Upper lobe of left lung (tissue), 6 donors: Measurements from ENCODE around the gene GPC4. TPM values are rescaled to one million over a fixed set of nuclear protein-coding genes. Genes with fewer than 3 reads are reported as not detected.
A peak's percentile ranks its signal among the peaks of the same experiment; 100 is the strongest.

Experiments
- ATAC-seq, 2 donors: fragments of 200-7000 bp; cut with Tn5 transposase; one replicate each; pipeline ENCODE4 v1.9.1; 2022; ENCODE audit warnings: mild to moderate bottlenecking in 2 of 2, moderate library complexity in 2 of 2; ENCODE audit not compliant: low FRiP score in 2 of 2
- DNase-seq, 2 donors: peaks; one replicate each; pipeline ENCODE4 v3.0.0-alpha.2; 2019 to 2020
- H3K27ac ChIP-seq, 4 donors: fragments of 200-600 bp; sonication (generic); one replicate each; pipeline ENCODE4 v1.5.1; 2016 to 2019
- H3K27me3 ChIP-seq, 4 donors: fragments of 200-600 bp; sonication (generic); one replicate each; pipeline ENCODE4 v1.5.1; 2017 to 2019
- H3K36me3 ChIP-seq, 4 donors: fragments of 200-600 bp; sonication (generic); one replicate each; pipeline ENCODE4 v1.5.1; 2016 to 2019
- H3K4me1 ChIP-seq, 4 donors: fragments of 200-600 bp; sonication (generic); one replicate each; pipeline ENCODE4 v1.5.1; 2018 to 2019
- H3K4me3 ChIP-seq, 4 donors: fragments of 200-600 bp; sonication (generic); one replicate each; pipeline ENCODE4 v1.5.1; 2017 to 2019; ENCODE audit warnings: mild to moderate bottlenecking in 2 of 4, moderate library complexity in 1 of 4
- H3K9me3 ChIP-seq, 4 donors: fragments of 200-600 bp; sonication (generic); one replicate each; pipeline ENCODE4 v1.5.1; 2018 to 2019
- CTCF ChIP-seq, 6 experiments: fragments of 450-650 bp in 4 of 6; fragments of 200-600 bp in 2 of 6; sonication (generic) in 2 of 6; IDR thresholded peaks; one replicate each; pipeline ENCODE4 v1.5.1; 2016 to 2019; ENCODE audit warnings: antibody characterized with exemption in 6 of 6
- EP300 ChIP-seq, 4 donors: sonication (generic); formaldehyde crosslinking; IDR thresholded peaks; one replicate each; pipeline ENCODE4 v1.5.1; 2017; ENCODE audit warnings: antibody characterized with exemption in 4 of 4, control low read depth in 2 of 4
- POLR2A ChIP-seq, 4 donors: fragments of 450-650 bp; IDR thresholded peaks; one replicate each; pipeline ENCODE4 v1.5.1; 2016 to 2017; ENCODE audit warnings: antibody characterized with exemption in 4 of 4, mild to moderate bottlenecking in 2 of 4
- POLR2AphosphoS5 ChIP-seq, 2 donors: sonication (generic); formaldehyde crosslinking; IDR thresholded peaks; one replicate each; pipeline ENCODE4 v1.5.1; 2017; ENCODE audit warnings: antibody characterized with exemption in 2 of 2
- WGBS, 2 donors: methylation state at CpG; one replicate each; pipeline ENCODE4 v1.1.5; 2017 to 2018; 5-methylcytosine and 5-hydroxymethylcytosine counted together
- total RNA-seq, 6 donors: library from RNA; depleted of rRNA in 4 of 6; stranded (reverse); fragments of >200 nt in 4 of 6; gene quantifications; one replicate each; pipeline versions ENCODE4 v1.1.0 to v1.2.1, GENCODE V29; 2016 to 2021
- donor health status: DM: no; HTN: no; CAD: no; lungs with moderate emphysema.
- donor health status: DM: no; HTN: yes; CAD: no; lungs with severe emphysema.

GPC4 gene
- total RNA-seq, 6 donors from 2014 or later = 18.5 to 59.2 (median 32.6) TPM

- Histone ChIP-seq H3K9me3 (no peaks in the 10 kb centered on the region), H3K36me3 (no peaks in the 10 kb centered on the region), H3K27me3 (no peaks in the 10 kb centered on the region), H3K27ac (no peak overlapping the region), H3K4me1 (no peaks in the 10 kb centered on the region), H3K4me3 (no peak overlapping the region)
- WGBS, 2 donors = 60 to 62% methylated on average over 2 of the region's 2 CpGs
- TF ChIP-seq POLR2A (IDR thresholded peaks at IDR 0.05) (no peak), POLR2AphosphoS5 (IDR thresholded peaks at IDR 0.05) (no peak), EP300 (IDR thresholded peaks at IDR 0.05) (no peak), CTCF (IDR thresholded peaks at IDR 0.05) (no peak)
- ATAC-seq (no peak), DNase-seq (no peak)
These were observed 147.7 kb downstream of the GPC4 start for GRCh38 chrX:133267621-133268020.

GRCh38 chrX:133265331-133265730 is 150.0 kb downstream of the GPC4 start:
- H3K9me3 ChIP-seq = no peaks in the 10 kb centered on the region
- no peaks in the 10 kb centered on the region for H3K36me3 ChIP-seq
- no peak for ATAC-seq
- peak in 1 of 2 donors; percentile 15 for DNase-seq
- TF ChIP-seq POLR2AphosphoS5 (IDR thresholded peaks at IDR 0.05) (no peak), POLR2A (IDR thresholded peaks at IDR 0.05) (no peak), CTCF (IDR thresholded peaks at IDR 0.05) (no peak), EP300 (IDR thresholded peaks at IDR 0.05) (no peak)
- WGBS, 2 donors = 24 to 51% methylated on average over 11 to 13 of the region's 13 CpGs
- H3K4me1 ChIP-seq = no peaks in the 10 kb centered on the region
- H3K27me3 ChIP-seq = no peaks in the 10 kb centered on the region
- no peak overlapping the region for H3K27ac ChIP-seq
- H3K4me3 ChIP-seq = no peak overlapping the region

- TF ChIP-seq EP300 (IDR thresholded peaks at IDR 0.05) = no peak
- TF ChIP-seq POLR2A (IDR thresholded peaks at IDR 0.05) = no peak
- no peak for TF ChIP-seq POLR2AphosphoS5 (IDR thresholded peaks at IDR 0.05)
- TF ChIP-seq CTCF (IDR thresholded peaks at IDR 0.05) = no peak
- Histone ChIP-seq H3K36me3 (no peaks in the 10 kb centered on the region), H3K27me3 (no peaks in the 10 kb centered on the region), H3K9me3 (no peaks in the 10 kb centered on the region), H3K4me3 (no peak overlapping the region), H3K4me1 (no peaks in the 10 kb centered on the region), H3K27ac (no peak overlapping the region)
- no peak for DNase-seq
- ATAC-seq = no peak
These were observed 156.8 kb downstream of the GPC4 start for GRCh38 chrX:133258481-133258880.

- Histone ChIP-seq H3K36me3 (no peaks in the 10 kb centered on the region), H3K27me3 (no peaks in the 10 kb centered on the region), H3K4me3 (no peak overlapping the region), H3K9me3 (no peaks in the 10 kb centered on the region), H3K27ac (no peak overlapping the region), H3K4me1 (no peaks in the 10 kb centered on the region)
- TF ChIP-seq EP300 (IDR thresholded peaks at IDR 0.05) (no peak), POLR2AphosphoS5 (IDR thresholded peaks at IDR 0.05) (no peak), POLR2A (IDR thresholded peaks at IDR 0.05) (no peak), CTCF (IDR thresholded peaks at IDR 0.05) (no peak)
- DNase-seq (no peak), ATAC-seq (no peak)
- WGBS, 2 donors = 77 to 84% methylated on average over 3 of the region's 3 CpGs
These were observed 160.6 kb downstream of the GPC4 start for GRCh38 chrX:133254666-133255065.

GRCh38 chrX:133251204-133251603 is 164.1 kb downstream of the GPC4 start:
- no peak for TF ChIP-seq EP300 (IDR thresholded peaks at IDR 0.05)
- TF ChIP-seq POLR2AphosphoS5 (IDR thresholded peaks at IDR 0.05) = no peak
- no peak for TF ChIP-seq POLR2A (IDR thresholded peaks at IDR 0.05)
- TF ChIP-seq CTCF (IDR thresholded peaks at IDR 0.05) = no peak
- Histone ChIP-seq H3K4me3 (no peak overlapping the region), H3K27me3 (no peaks in the 10 kb centered on the region), H3K36me3 (no peaks in the 10 kb centered on the region), H3K4me1 (no peaks in the 10 kb centered on the region), H3K27ac (no peak overlapping the region), H3K9me3 (peaks cover 0 to 21% (median 0%) of the 10 kb centered on the region in 4 donors)
- 80 to 92% methylated on average over 2 to 5 of the region's 5 CpGs for WGBS, 2 donors
- ATAC-seq = no peak
- DNase-seq = no peak
